Activated CD8-positive, alpha-beta memory T cell treated with anti-CD3 and anti-CD28 coated beads, Interleukin-2, amount 50 U/mL, for 24 hours (primary cell): Measurements from ENCODE around the gene DOCK2.
"Not testable (repeated sequence)": the region's sequence is repeated elsewhere in the genome, so short reads cannot be mapped to it uniquely, and the experiment has no call there.

ENCODE experiments used
- DNase-seq: peaks from one replicate; pipeline ENCODE4 v3.0.0-alpha.2; 2020; ENCODE audit errors: extremely low read depth

Gene DOCK2

GRCh38 chr5:169637085-169637548 lies at the start of gene DOCK2:
Gene DOCK2 (plus strand): TSS chr5:169637275. CDS start chr5:169637327, 52 bp downstream.
- DNase-seq: peak; percentile 35

GRCh38 chr5:169590602-169591001 lies 46.5 kb upstream of the DOCK2 start:
- DNase-seq: no peak

GRCh38 chr5:169591636-169592035 lies 45.4 kb upstream of the DOCK2 start:
- DNase-seq: no peak

GRCh38 chr5:169592937-169593650 lies 44.0 kb upstream of the DOCK2 start:
- no peak for DNase-seq

GRCh38 chr5:169595172-169595820 lies 41.8 kb upstream of the DOCK2 start:
- no peak for DNase-seq

GRCh38 chr5:169599451-169599850 lies 37.6 kb upstream of the DOCK2 start:
- DNase-seq: no peak

GRCh38 chr5:169602535-169602934 lies 34.5 kb upstream of the DOCK2 start:
- DNase-seq: no peak

GRCh38 chr5:169606279-169606678 lies 30.8 kb upstream of the DOCK2 start:
- no peak for DNase-seq

GRCh38 chr5:169607882-169608281 lies 29.2 kb upstream of the DOCK2 start:
- DNase-seq: no peak

GRCh38 chr5:169609716-169610115 lies 27.4 kb upstream of the DOCK2 start:
- DNase-seq: no peak

- no peak for DNase-seq
These were observed 26.5 kb upstream of the DOCK2 start for GRCh38 chr5:169610606-169611005.

GRCh38 chr5:169615561-169615960 lies 21.5 kb upstream of the DOCK2 start:
- no peak for DNase-seq

- DNase-seq: not testable (repeated sequence)
These were observed 12.8 kb upstream of the DOCK2 start for GRCh38 chr5:169624307-169624706.

GRCh38 chr5:169626779-169627178 lies 10.3 kb upstream of the DOCK2 start:
- no peak for DNase-seq

- no peak for DNase-seq
These were observed 9.5 kb upstream of the DOCK2 start for GRCh38 chr5:169627551-169627950.

GRCh38 chr5:169628892-169629291 lies 8.2 kb upstream of the DOCK2 start:
- no peak for DNase-seq

GRCh38 chr5:169629847-169630548 lies 7.1 kb upstream of the DOCK2 start:
- no peak for DNase-seq

GRCh38 chr5:169631360-169631759 lies 5.7 kb upstream of the DOCK2 start:
- no peak for DNase-seq

- DNase-seq: no peak
These were observed 4.1 kb upstream of the DOCK2 start for GRCh38 chr5:169632946-169633345.

GRCh38 chr5:169634606-169635005 lies 2.5 kb upstream of the DOCK2 start:
- no peak for DNase-seq

GRCh38 chr5:169635936-169636335 lies 1.1 kb upstream of the DOCK2 start:
- DNase-seq: no peak

- no peak for DNase-seq
These were observed 494 bp upstream of the DOCK2 start for GRCh38 chr5:169636477-169637084.
